GM23338 (cell line): ENCODE data around the gene SMC1A.

Experiments
- CTCF ChIP-seq, 2 experiments: fragments of 200-600 bp in 1 of 2; sonication (generic) in 1 of 2; conservative IDR thresholded peaks; 2 replicates each; pipeline versions ENCODE4 v1.5.1 to v1.6.1; 2016 to 2017; ENCODE audit warnings: antibody characterized with exemption in 2 of 2, low read depth in 2 of 2, mild to moderate bottlenecking in 2 of 2, moderate library complexity in 1 of 2
- EZH2 ChIP-seq: fragments of 200-600 bp; sonication (generic); IDR thresholded peaks from one replicate; pipeline ENCODE4 v1.8.0; 2017; ENCODE audit warnings: antibody characterized with exemption, mild to moderate bottlenecking, low read depth; ENCODE audit not compliant: unreplicated experiment

GRCh38 chrX:53354669-53355068 lies 67.8 kb downstream of the SMC1A start:
- TF ChIP-seq EZH2 (no peak), CTCF (conservative IDR thresholded peaks at IDR 0.05; ENCODE audit: low read depth in 2 of 2) (0 out of 4 replicates have a peak, but pooled peaks of 1 of the 2 experiments have one; percentile 15)
